SU-DHL-6 (cell line): ENCODE data around the gene MAPKAPK3.

Experiments
- H2AFZ ChIP-seq: fragments of 200-600 bp; sonication (generic); 2 replicates; pipeline ENCODE4 v1.6.1; 2014; ENCODE audit warnings: low read depth, mild to moderate bottlenecking, moderate library complexity, mixed read lengths, antibody characterized with exemption, low read length; ENCODE audit not compliant: severe bottlenecking
- H3F3A ChIP-seq: fragments of 200-600 bp; shearing (Covaris generic); 2 replicates; pipeline ENCODE4 v1.6.0; 2016; ENCODE audit warnings: antibody characterized with exemption, mild to moderate bottlenecking; ENCODE audit not compliant: insufficient read depth
- H3K27ac ChIP-seq: fragments of 200-600 bp; sonication (generic); 2 replicates; pipeline ENCODE4 v1.5.1; 2016; ENCODE audit warnings: low read depth, mild to moderate bottlenecking, low read length, moderate library complexity, mixed read lengths
- H3K27me3 ChIP-seq: fragments of 200-600 bp; sonication (generic), shearing (Covaris generic); 2 replicates; pipeline ENCODE4 v1.6.0; 2014; ENCODE audit warnings: mild to moderate bottlenecking, low read length
- H3K36me3 ChIP-seq: fragments of 200-600 bp; sonication (generic); 2 replicates; pipeline ENCODE4 v1.6.1; 2014; ENCODE audit warnings: mild to moderate bottlenecking, low read length, mixed read lengths
- H3K4me2 ChIP-seq: fragments of 300-600, 200-600 bp; shearing (Covaris generic), sonication (generic); 2 replicates; pipeline ENCODE4 v1.6.0; 2014; ENCODE audit warnings: low read length, low read depth, mild to moderate bottlenecking; ENCODE audit not compliant: poor library complexity, severe bottlenecking
- H3K4me3 ChIP-seq: fragments of 200-600 bp; sonication (generic); 2 replicates; pipeline ENCODE4 v1.5.1; 2014; ENCODE audit warnings: antibody characterized with exemption, low read length, mild to moderate bottlenecking, mixed read lengths; ENCODE audit not compliant: insufficient read depth, poor library complexity, severe bottlenecking
- H3K79me2 ChIP-seq: fragments of 200-600 bp; sonication (generic); 2 replicates; pipeline ENCODE4 v1.6.1; 2014; ENCODE audit warnings: mild to moderate bottlenecking, low read length, moderate library complexity; ENCODE audit not compliant: insufficient read depth
- H3K9ac ChIP-seq: fragments of 200-600 bp; sonication (generic); 2 replicates; pipeline ENCODE4 v1.7.0; 2014; ENCODE audit warnings: mild to moderate bottlenecking, low read length
- H3K9me2 ChIP-seq: fragments of 200-600 bp; sonication (generic); replicated peaks from 2 replicates; pipeline ENCODE4 v1.6.1; 2014; ENCODE audit warnings: low read length; ENCODE audit not compliant: insufficient read depth
- H3K9me3 ChIP-seq: fragments of 200-600 bp; sonication (generic); 2 replicates; pipeline ENCODE4 v1.6.1; 2014; ENCODE audit warnings: low read length, mixed read lengths; ENCODE audit not compliant: insufficient read depth
- H4K20me1 ChIP-seq: fragments of 200-600 bp; sonication (generic); 2 replicates; pipeline ENCODE4 v1.6.1; 2014; ENCODE audit warnings: low read depth, mild to moderate bottlenecking, antibody characterized with exemption, low read length, moderate library complexity, mixed read lengths
- CTCF ChIP-seq: fragments of 200-600 bp; sonication (generic); IDR thresholded peaks from one replicate; pipeline ENCODE4 v1.5.1; 2017; ENCODE audit warnings: antibody characterized with exemption, mild to moderate bottlenecking, low read length, moderate library complexity; ENCODE audit not compliant: insufficient read depth, poor library complexity, severe bottlenecking
- EZH2phosphoT487 ChIP-seq: fragments of 200-600 bp; sonication (generic), shearing (Covaris generic); conservative IDR thresholded peaks from 2 replicates; pipeline ENCODE4 v1.6.1; 2018; ENCODE audit warnings: mild to moderate bottlenecking, antibody characterized with exemption, low read length, moderate library complexity, mixed read lengths

MAPKAPK3 gene

GRCh38 chr3:50623840-50624474, 7.0 kb downstream of the MAPKAPK3 start:
- Histone ChIP-seq H3K4me2 (no peak overlapping the region), H3K27me3 (no peaks in the 10 kb centered on the region)

GRCh38 chr3:50624634-50625033, 7.7 kb downstream of the MAPKAPK3 start:
- Histone ChIP-seq H3K27me3 (no peaks in the 10 kb centered on the region), H3F3A (no peaks in the 10 kb centered on the region), H3K9ac (no peak overlapping the region), H3K36me3 (no peaks in the 10 kb centered on the region), H3K9me3 (no peaks in the 10 kb centered on the region), H3K4me2 (no peak overlapping the region), H3K27ac (no peak overlapping the region), H3K9me2 (no peaks in the 10 kb centered on the region), H4K20me1 (no peaks in the 10 kb centered on the region), H3K4me3 (no peak overlapping the region), H2AFZ (no peak overlapping the region), H3K79me2 (no peaks in the 10 kb centered on the region)
- TF ChIP-seq EZH2phosphoT487 (no peak), CTCF (no peak)

More at GRCh38 chr3:50623840-50624474, 7.0 kb downstream of the MAPKAPK3 start:
- no peak for TF ChIP-seq CTCF
- TF ChIP-seq EZH2phosphoT487 = no peak
- no peak overlapping the region for H2AFZ ChIP-seq
- no peaks in the 10 kb centered on the region for H3K79me2 ChIP-seq
- no peak overlapping the region for H3K27ac ChIP-seq
- H3K9ac ChIP-seq = no peak overlapping the region
- H3K4me3 ChIP-seq = no peak overlapping the region
- no peaks in the 10 kb centered on the region for H3K36me3 ChIP-seq
- no peaks in the 10 kb centered on the region for H3F3A ChIP-seq
- H3K9me3 ChIP-seq = no peaks in the 10 kb centered on the region
- H3K9me2 ChIP-seq = no peaks in the 10 kb centered on the region
- H4K20me1 ChIP-seq = no peaks in the 10 kb centered on the region

GRCh38 chr3:50625231-50626182, 8.6 kb downstream of the MAPKAPK3 start:
- Histone ChIP-seq H3K9me3 (no peaks in the 10 kb centered on the region), H4K20me1 (no peaks in the 10 kb centered on the region), H3K9ac (no peak overlapping the region), H2AFZ (no peak overlapping the region), H3K9me2 (no peaks in the 10 kb centered on the region), H3K36me3 (no peaks in the 10 kb centered on the region), H3K27ac (no peak overlapping the region), H3K4me2 (no peak overlapping the region), H3F3A (no peaks in the 10 kb centered on the region), H3K79me2 (no peaks in the 10 kb centered on the region), H3K4me3 (no peak overlapping the region), H3K27me3 (no peaks in the 10 kb centered on the region)
- no peak for TF ChIP-seq CTCF
- TF ChIP-seq EZH2phosphoT487 = no peak
